ENCODE data around the gene RET. TPM values are rescaled to one million over a fixed set of nuclear protein-coding genes. Genes with fewer than 3 reads are reported as not detected.

RET gene
- total and polyA plus RNA-seq, 4 donors, result 0.31 to 1.3 (median 0.77) TPM

- Histone ChIP-seq H3K9ac (ENCODE audit: insufficient read depth in 1 of 2, low read length in 2 of 2) (no peak overlapping the region), H3K27me3 (ENCODE audit: control insufficient read depth in 3 of 3, insufficient read depth in 3 of 3, low read length in 2 of 3) (peaks cover 0 to 4% (median 0%) of the 10 kb centered on the region in 3 donors), H3K4me3 (no peak overlapping the region), H3K4me1 (ENCODE audit: control insufficient read depth in 5 of 5, insufficient read depth in 5 of 5, low read length in 5 of 5) (no peaks in the 10 kb centered on the region), H3K27ac (ENCODE audit: low read depth in 1 of 2, low read length in 1 of 2) (no peak overlapping the region), H3K36me3 (ENCODE audit: control insufficient read depth in 4 of 4, insufficient read depth in 4 of 4, low read length in 4 of 4) (no peaks in the 10 kb centered on the region), H3K9me3 (ENCODE audit: control insufficient read depth in 4 of 4, insufficient read depth in 3 of 4, low read length in 3 of 4) (no peaks in the 10 kb centered on the region)
- ATAC-seq (ENCODE audit: insufficient read depth, low FRiP score), result no peak
- no peak for TF ChIP-seq CTCF (IDR thresholded peaks at IDR 0.05; ENCODE audit: control extremely low read depth, extremely low read depth)
- no peak for DNase-seq
- 81 to 87% methylated on average over 7 of the region's 7 CpGs for WGBS, 2 donors
Measured at GRCh38 chr10:43086321-43086942, 9.6 kb downstream of the RET start.

GRCh38 chr10:43089519-43089918 is 12.7 kb downstream of the RET start:
- H3K27me3 ChIP-seq (ENCODE audit: control insufficient read depth in 3 of 3, insufficient read depth in 3 of 3, low read length in 2 of 3), result peaks cover 0 to 4% (median 0%) of the 10 kb centered on the region in 3 donors
- peaks cover 0 to 1% (median 0%) of the 10 kb centered on the region in 5 donors for H3K4me1 ChIP-seq (ENCODE audit: control insufficient read depth in 5 of 5, insufficient read depth in 5 of 5, low read length in 5 of 5)
- H3K9ac ChIP-seq (ENCODE audit: insufficient read depth in 1 of 2, low read length in 2 of 2), result no peak overlapping the region
- no peak overlapping the region for H3K4me3 ChIP-seq
- no peak for TF ChIP-seq CTCF (IDR thresholded peaks at IDR 0.05; ENCODE audit: control extremely low read depth, extremely low read depth)
- no peak overlapping the region for H3K27ac ChIP-seq (ENCODE audit: low read depth in 1 of 2, low read length in 1 of 2)
- no peak for DNase-seq
- 91 to 95% methylated on average over 10 of the region's 10 CpGs for WGBS, 2 donors
- no peaks in the 10 kb centered on the region for H3K9me3 ChIP-seq (ENCODE audit: control insufficient read depth in 4 of 4, insufficient read depth in 3 of 4, low read length in 3 of 4)
- H3K36me3 ChIP-seq (ENCODE audit: control insufficient read depth in 4 of 4, insufficient read depth in 4 of 4, low read length in 4 of 4), result no peaks in the 10 kb centered on the region
- ATAC-seq (ENCODE audit: insufficient read depth, low FRiP score), result no peak

GRCh38 chr10:43090188-43090587 is 13.3 kb downstream of the RET start:
- H3K4me1 ChIP-seq (ENCODE audit: control insufficient read depth in 5 of 5, insufficient read depth in 5 of 5, low read length in 5 of 5), result peaks cover 0 to 3% (median 0%) of the 10 kb centered on the region in 5 donors
- H3K36me3 ChIP-seq (ENCODE audit: control insufficient read depth in 4 of 4, insufficient read depth in 4 of 4, low read length in 4 of 4), result no peaks in the 10 kb centered on the region
- peaks cover 0 to 4% (median 0%) of the 10 kb centered on the region in 3 donors for H3K27me3 ChIP-seq (ENCODE audit: control insufficient read depth in 3 of 3, insufficient read depth in 3 of 3, low read length in 2 of 3)
- no peak for TF ChIP-seq CTCF (IDR thresholded peaks at IDR 0.05; ENCODE audit: control extremely low read depth, extremely low read depth)
- ATAC-seq (ENCODE audit: insufficient read depth, low FRiP score) (no peak), DNase-seq (no peak)
- H3K9me3 ChIP-seq (ENCODE audit: control insufficient read depth in 4 of 4, insufficient read depth in 3 of 4, low read length in 3 of 4), result no peaks in the 10 kb centered on the region
- H3K4me3 ChIP-seq, result no peak overlapping the region
- H3K27ac ChIP-seq (ENCODE audit: low read depth in 1 of 2, low read length in 1 of 2), result no peak overlapping the region
- no peak overlapping the region for H3K9ac ChIP-seq (ENCODE audit: insufficient read depth in 1 of 2, low read length in 2 of 2)
- 64 to 92% methylated on average over 7 to 8 of the region's 8 CpGs for WGBS, 2 donors

- WGBS, 2 donors, result 89 to 94% methylated on average over 10 of the region's 10 CpGs
- no peak overlapping the region for H3K27ac ChIP-seq (ENCODE audit: low read depth in 1 of 2, low read length in 1 of 2)
- H3K4me1 ChIP-seq (ENCODE audit: control insufficient read depth in 5 of 5, insufficient read depth in 5 of 5, low read length in 5 of 5), result peaks cover 0 to 3% (median 0%) of the 10 kb centered on the region in 5 donors
- peaks cover 0 to 4% (median 0%) of the 10 kb centered on the region in 3 donors for H3K27me3 ChIP-seq (ENCODE audit: control insufficient read depth in 3 of 3, insufficient read depth in 3 of 3, low read length in 2 of 3)
- H3K4me3 ChIP-seq, result no peak overlapping the region
- DNase-seq, result no peak
- no peaks in the 10 kb centered on the region for H3K36me3 ChIP-seq (ENCODE audit: control insufficient read depth in 4 of 4, insufficient read depth in 4 of 4, low read length in 4 of 4)
- no peaks in the 10 kb centered on the region for H3K9me3 ChIP-seq (ENCODE audit: control insufficient read depth in 4 of 4, insufficient read depth in 3 of 4, low read length in 3 of 4)
- no peak for ATAC-seq (ENCODE audit: insufficient read depth, low FRiP score)
- no peak overlapping the region for H3K9ac ChIP-seq (ENCODE audit: insufficient read depth in 1 of 2, low read length in 2 of 2)
- TF ChIP-seq CTCF (IDR thresholded peaks at IDR 0.05; ENCODE audit: control extremely low read depth, extremely low read depth), result no peak
Measured at GRCh38 chr10:43090664-43091063, 13.8 kb downstream of the RET start.
